H9 (cell line): ENCODE data around the gene MBD3L3. TPM values are rescaled to one million over a fixed set of nuclear protein-coding genes. Genes with fewer than 3 reads are reported as not detected.
"Not testable (repeated sequence)": the region's sequence is repeated elsewhere in the genome, so short reads cannot be mapped to it uniquely, and the experiment has no call there.

Source experiments
- DNase-seq: peaks from one replicate; pipeline ENCODE4 v3.0.0-alpha.2; 2017
- H2AFZ ChIP-seq: one replicate; pipeline ENCODE4 v1.6.1; 2013; ENCODE audit warnings: mild to moderate bottlenecking, low read length, control low read depth, moderate library complexity
- H2AK5ac ChIP-seq: 2 replicates; pipeline ENCODE4 v1.6.1; 2013; ENCODE audit warnings: low read length, control low read depth, mixed read lengths; ENCODE audit not compliant: insufficient read length
- H2BK120ac ChIP-seq: one replicate; pipeline ENCODE4 v1.6.1; 2013; ENCODE audit warnings: low read depth, mild to moderate bottlenecking, low read length, control low read depth, inconsistent platforms; ENCODE audit not compliant: poor library complexity, severe bottlenecking
- H2BK12ac ChIP-seq: 2 replicates; pipeline ENCODE4 v1.6.1; 2013; ENCODE audit warnings: low read length, control low read depth, mixed read lengths, low read depth; ENCODE audit not compliant: insufficient read length
- H2BK15ac ChIP-seq: 2 replicates; pipeline ENCODE4 v1.6.1; 2013; ENCODE audit warnings: low read depth, low read length, control low read depth
- H2BK20ac ChIP-seq: one replicate; pipeline ENCODE4 v1.6.1; 2013; ENCODE audit warnings: low read depth, mild to moderate bottlenecking, low read length, control low read depth, inconsistent platforms; ENCODE audit not compliant: poor library complexity, severe bottlenecking
- H2BK5ac ChIP-seq: 2 replicates; pipeline ENCODE4 v1.6.1; 2013; ENCODE audit warnings: low read length, control low read depth, mixed read lengths; ENCODE audit not compliant: insufficient read length
- H3K14ac ChIP-seq: 2 replicates; pipeline ENCODE4 v1.6.1; 2013; ENCODE audit warnings: low read length, control low read depth; ENCODE audit not compliant: insufficient read depth
- H3K18ac ChIP-seq: 2 replicates; pipeline ENCODE4 v1.6.1; 2013; ENCODE audit warnings: low read depth, mild to moderate bottlenecking, mixed read lengths, low read length, control low read depth; ENCODE audit not compliant: insufficient read length
- H3K23ac ChIP-seq: 2 replicates; pipeline ENCODE4 v1.6.1; 2013; ENCODE audit warnings: low read length, control low read depth, mixed read lengths, low read depth; ENCODE audit not compliant: insufficient read length
- H3K23me2 ChIP-seq: 2 replicates; pipeline ENCODE4 v1.6.1; 2013; ENCODE audit warnings: low read depth, mild to moderate bottlenecking, mixed read lengths, low read length, control low read depth; ENCODE audit not compliant: insufficient read length, poor library complexity, severe bottlenecking
- H3K27ac ChIP-seq: 2 replicates; pipeline ENCODE4 v1.5.1; 2013; ENCODE audit warnings: low read length, control low read depth, mixed read lengths, low read depth; ENCODE audit not compliant: insufficient read length
- H3K27me3 ChIP-seq: 2 replicates; pipeline ENCODE4 v1.6.1; 2013; ENCODE audit warnings: low read length, control low read depth, inconsistent platforms; ENCODE audit not compliant: insufficient read depth
- H3K4ac ChIP-seq: 2 replicates; pipeline ENCODE4 v1.6.1; 2013; ENCODE audit warnings: low read depth, mild to moderate bottlenecking, control low read depth, inconsistent platforms, low read length, moderate library complexity
- H3K4me1 ChIP-seq: 2 replicates; pipeline ENCODE4 v1.6.1; 2013; ENCODE audit warnings: low read length, control low read depth, inconsistent platforms; ENCODE audit not compliant: insufficient read depth
- H3K4me2 ChIP-seq: 2 replicates; pipeline ENCODE4 v1.6.1; 2013; ENCODE audit warnings: low read length, control low read depth, mixed read lengths; ENCODE audit not compliant: insufficient read length, insufficient read depth
- H3K56ac ChIP-seq: 2 replicates; pipeline ENCODE4 v1.6.1; 2013; ENCODE audit warnings: low read depth, mild to moderate bottlenecking, mixed read lengths, low read length, control low read depth; ENCODE audit not compliant: insufficient read length
- H3K79me1 ChIP-seq: 2 replicates; pipeline ENCODE4 v1.6.1; 2013; ENCODE audit warnings: low read depth, mild to moderate bottlenecking, moderate library complexity, low read length, control low read depth, inconsistent platforms; ENCODE audit not compliant: insufficient read depth, poor library complexity, severe bottlenecking
- H3K79me2 ChIP-seq: 2 replicates; pipeline ENCODE4 v1.6.1; 2013; ENCODE audit warnings: low read length, control low read depth, inconsistent platforms; ENCODE audit not compliant: insufficient read depth
- H3K9ac ChIP-seq: 2 replicates; pipeline ENCODE4 v1.6.1; 2013; ENCODE audit warnings: low read length, control low read depth, mixed read lengths; ENCODE audit not compliant: insufficient read length; ENCODE audit errors: extremely low read depth
- H3K9me3 ChIP-seq: one replicate; pipeline ENCODE4 v1.6.1; 2013; ENCODE audit warnings: low read depth, low read length, inconsistent platforms; ENCODE audit not compliant: control insufficient read depth
- H3T11ph ChIP-seq: one replicate; pipeline ENCODE4 v1.6.1; 2013; ENCODE audit warnings: mild to moderate bottlenecking, low read length, control low read depth, inconsistent platforms
- H4K20me1 ChIP-seq: one replicate; pipeline ENCODE4 v1.6.1; 2013; ENCODE audit not compliant: control insufficient read depth, insufficient read length, insufficient read depth
- H4K5ac ChIP-seq: 2 replicates; pipeline ENCODE4 v1.6.1; 2013; ENCODE audit warnings: low read depth, mild to moderate bottlenecking, mixed read lengths, low read length, control low read depth; ENCODE audit not compliant: insufficient read length
- H4K8ac ChIP-seq: replicated peaks from 2 replicates; pipeline ENCODE4 v1.6.1; 2013; ENCODE audit warnings: low read length, control low read depth, mixed read lengths, low read depth; ENCODE audit not compliant: insufficient read length
- H4K91ac ChIP-seq: 2 replicates; pipeline ENCODE4 v1.6.1; 2013; ENCODE audit warnings: low read depth, mild to moderate bottlenecking, moderate library complexity, mixed read lengths, low read length, control low read depth; ENCODE audit not compliant: insufficient read length
- H3K27ac Mint-ChIP-seq, 3 experiments: 2 replicates in 2 of 3; 3 replicates in 1 of 3; pipeline ENCODE4 v1.8.0; 2020 to 2021; ENCODE audit warnings: mixed read lengths in 3 of 3, mild to moderate bottlenecking in 1 of 3, moderate library complexity in 1 of 3
- H3K27me3 Mint-ChIP-seq: 2 replicates; pipeline ENCODE4 v1.8.0; 2021; ENCODE audit warnings: low read depth, mild to moderate bottlenecking, moderate library complexity, mixed read lengths
- H3K36me3 Mint-ChIP-seq, 3 experiments: 2 replicates in 2 of 3; 3 replicates in 1 of 3; pipeline ENCODE4 v1.8.0; 2020 to 2021; ENCODE audit warnings: low read depth in 3 of 3, mixed read lengths in 3 of 3; ENCODE audit not compliant: insufficient read depth in 1 of 3
- H3K4me1 Mint-ChIP-seq, 2 experiments: 2 replicates each; pipeline ENCODE4 v1.8.0; 2020; ENCODE audit warnings: mixed read lengths in 2 of 2
- H3K4me3 Mint-ChIP-seq, 2 experiments: 2 replicates in 1 of 2; 3 replicates in 1 of 2; pipeline ENCODE4 v1.8.0; 2020 to 2021; ENCODE audit warnings: mild to moderate bottlenecking in 2 of 2, mixed read lengths in 2 of 2, moderate library complexity in 1 of 2
- H3K9me3 Mint-ChIP-seq, 2 experiments: 2 replicates in 1 of 2; 3 replicates in 1 of 2; pipeline ENCODE4 v1.8.0; 2020; ENCODE audit warnings: mild to moderate bottlenecking in 2 of 2, mixed read lengths in 2 of 2, moderate library complexity in 1 of 2
- WGBS: extraction: QIAGEN DNeasy Blood & Tissue Kit; methylation state at CpG from one replicate; pipeline ENCODE4 v1.1.7; 2013; ENCODE audit warnings: missing lambda C conversion rate, low lambda C conversion rate, mixed read lengths; ENCODE audit not compliant: insufficient read length; ENCODE audit errors: extremely low coverage; 5-methylcytosine and 5-hydroxymethylcytosine counted together
- long read RNA-seq: library from polyadenylated mRNA; unstranded; transcript quantifications from one replicate; pipeline ENCODE4 v2.0.0, GENCODE V29; 2020
- total RNA-seq: library from RNA; stranded (reverse); gene quantifications from 2 replicates; pipeline ENCODE4 v1.2.1, GENCODE V29; 2021

The MBD3L3 gene
- not detected in 2 replicates for total RNA-seq
- long read RNA-seq = 0 reads

GRCh38 chr19:7058576-7058975 lies at the start of gene MBD3L3:
MBD3L3 (minus strand) TSS chr19:7058676; CDS start chr19:7058605, 71 bp downstream.
- H3K79me2 ChIP-seq, H3K4me1 Mint-ChIP-seq, H3K79me1 ChIP-seq, H2AFZ ChIP-seq, H2AK5ac ChIP-seq, H3K9me3 ChIP-seq, H3K27ac ChIP-seq, H4K20me1 ChIP-seq, H3K56ac ChIP-seq, H4K5ac ChIP-seq, DNase-seq, H3K4me2 ChIP-seq, H3K18ac ChIP-seq, H3K4ac ChIP-seq, H2BK12ac ChIP-seq, H3K9me3 Mint-ChIP-seq, H4K91ac ChIP-seq, H3K4me3 Mint-ChIP-seq, H3K4me1 ChIP-seq, H2BK120ac ChIP-seq, H3K14ac ChIP-seq, H3K27me3 Mint-ChIP-seq, H2BK20ac ChIP-seq, H3K9ac ChIP-seq, H3K23ac ChIP-seq, H3K27ac Mint-ChIP-seq, H2BK15ac ChIP-seq, H3K36me3 Mint-ChIP-seq, H3K27me3 ChIP-seq, H2BK5ac ChIP-seq, H3K23me2 ChIP-seq, H4K8ac ChIP-seq, H3T11ph ChIP-seq: not testable (repeated sequence)
- WGBS = no CpG with 5 or more reads among the region's 8 CpGs
